K562 (cell line): ENCODE measurements around the gene BRWD1. TPM values are rescaled to one million over a fixed set of nuclear protein-coding genes. Genes with fewer than 3 reads are reported as not detected.

Experiments
- ATAC-seq: fragments of 200-7000 bp; cut with Tn5 transposase; 3 replicates; pipeline ENCODE4 v1.9.1; 2020; ENCODE audit warnings: moderate library complexity
- BruUV-seq: library from RNA; stranded (reverse); fragments of 400-500 nt; replicated peaks from 2 replicates; lab custom pipeline; 2021; lab: Mats Ljungman, UMichigan
- CTCF ChIA-PET: fragments of 300-600 bp; formaldehyde crosslinking; extraction: SDS; loops from one replicate; lab custom pipeline; 2021; ENCODE audit warnings: low intra/inter-chr PET ratio; lab: Yijun Ruan, JAX
- POLR2A ChIA-PET: fragments of 300-600, 350-650 bp; sonication (Branson Sonifier 250); formaldehyde crosslinking; extraction: SDS; loops from one replicate; lab custom pipeline; 2021; ENCODE audit warnings: antibody characterized with exemption, inconsistent platforms; lab: Yijun Ruan, JAX
- DNase-seq, 4 experiments: peaks; one replicate each; pipeline versions ENCODE4 v3.0.0 to v3.0.0-alpha.2; 2011 to 2018; ENCODE audit warnings: low spot score in 3 of 4, mixed read lengths in 3 of 4; ENCODE audit errors: extremely low read depth in 1 of 4
- FAIRE-seq: peaks from 2 replicates; lab custom pipeline; 2011; peaks lifted over from hg19 to GRCh38; lab: Jason Lieb, UNC
- H2AFZ ChIP-seq: 2 replicates; pipeline ENCODE4 v1.6.0; 2011; ENCODE audit warnings: low read depth, low read length, control low read depth, inconsistent platforms
- H3K27ac ChIP-seq: fragments of 200-600 bp; 3 replicates; pipeline ENCODE4 v1.8.0; 2011; ENCODE audit warnings: low read depth, mild to moderate bottlenecking, control low read depth, inconsistent platforms, low read length, moderate library complexity, mixed read lengths; ENCODE audit errors: extremely low read depth
- H3K27me3 ChIP-seq, 2 experiments: fragments of 300-600 bp in 1 of 2; 2 replicates in 1 of 2; 3 replicates in 1 of 2; pipeline versions ENCODE4 v1.6.0 to v1.8.0; 2011; ENCODE audit warnings: inconsistent platforms in 2 of 2, low read length in 2 of 2, mild to moderate bottlenecking in 1 of 2, mixed read lengths in 1 of 2, moderate library complexity in 1 of 2; ENCODE audit not compliant: control insufficient read depth in 2 of 2, insufficient read depth in 2 of 2
- H3K36me3 ChIP-seq: fragments of 300-600 bp; 3 replicates; pipeline ENCODE4 v1.8.0; 2011; ENCODE audit warnings: mild to moderate bottlenecking, low read length, inconsistent platforms; ENCODE audit not compliant: control insufficient read depth, insufficient read depth
- H3K4me1 ChIP-seq, 2 experiments: fragments of 200-600 bp in 1 of 2; replicated peaks in 1 of 2; 2 replicates in 1 of 2; 3 replicates in 1 of 2; pipeline versions ENCODE4 v1.5.1 to v1.8.0; 2011; ENCODE audit warnings: inconsistent platforms in 2 of 2, low read length in 2 of 2, mild to moderate bottlenecking in 1 of 2, mixed read lengths in 1 of 2, moderate library complexity in 1 of 2; ENCODE audit not compliant: control insufficient read depth in 2 of 2, insufficient read depth in 2 of 2
- H3K4me2 ChIP-seq: 2 replicates; pipeline ENCODE4 v1.6.1; 2011; ENCODE audit warnings: low read length, control low read depth, inconsistent platforms, mixed read lengths; ENCODE audit not compliant: insufficient read depth
- H3K4me3 ChIP-seq: fragments of 200-600 bp; sonication (generic), shearing (Covaris generic); 2 replicates; pipeline ENCODE4 v1.5.1; 2016; ENCODE audit warnings: control low read depth, inconsistent platforms
- H3K79me2 ChIP-seq: fragments of 200-600 bp; 3 replicates; pipeline ENCODE4 v1.8.0; 2011; ENCODE audit warnings: low read length, inconsistent platforms; ENCODE audit not compliant: control insufficient read depth, insufficient read depth
- H3K9ac ChIP-seq, 2 experiments: 2 replicates each; pipeline versions ENCODE4 v1.6.0 to v1.6.1; 2011; ENCODE audit warnings: low read depth in 2 of 2, low read length in 2 of 2, control low read depth in 1 of 2, inconsistent platforms in 1 of 2, mild to moderate bottlenecking in 1 of 2, mixed read lengths in 1 of 2; ENCODE audit not compliant: insufficient read depth in 1 of 2
- H3K9me1 ChIP-seq: one replicate; pipeline ENCODE4 v1.6.0; 2011; ENCODE audit warnings: inconsistent platforms, mild to moderate bottlenecking, low read length, moderate library complexity; ENCODE audit not compliant: control insufficient read depth, insufficient read depth
- H3K9me3 ChIP-seq: replicated peaks from 2 replicates; pipeline ENCODE4 v1.5.1; 2011; ENCODE audit warnings: low read depth, low read length, inconsistent platforms; ENCODE audit not compliant: control insufficient read depth, insufficient read depth
- H4K20me1 ChIP-seq: replicated peaks from 2 replicates; pipeline ENCODE4 v1.6.1; 2011; ENCODE audit warnings: low read length, inconsistent platforms, mixed read lengths; ENCODE audit not compliant: control insufficient read depth, insufficient read depth
- ARNT ChIP-seq, 2 experiments: fragments of 450-650 bp; IDR thresholded peaks; 2 replicates each; pipeline ENCODE4 v1.6.1; 2016; ENCODE audit warnings: mild to moderate bottlenecking in 1 of 2
- CCNT2 ChIP-seq: IDR thresholded peaks from 2 replicates; pipeline ENCODE4 v1.6.1; 2011; ENCODE audit warnings: borderline replicate concordance, low read depth, mild to moderate bottlenecking, moderate library complexity, mixed read lengths, low read length; ENCODE audit not compliant: insufficient read length; ENCODE audit errors: extremely low read depth
- GABPA ChIP-seq: fragments of 200-800 bp; sonication (Bioruptor generic); conservative IDR thresholded peaks from 2 replicates; pipeline ENCODE4 v1.6.1; 2016; ENCODE audit warnings: low read depth, missing genetic modification characterization, missing compliant biosample characterization
- GATA2 ChIP-seq: sonication (generic); formaldehyde crosslinking; IDR thresholded peaks from 2 replicates; pipeline ENCODE4 v1.4.0; 2020; ENCODE audit warnings: mild to moderate bottlenecking, missing genetic modification reagents
- GTF2E2 ChIP-seq: fragments of 200-800 bp; sonication (Bioruptor generic); IDR thresholded peaks from 2 replicates; pipeline ENCODE4 v1.6.1; 2016; ENCODE audit warnings: missing genetic modification characterization, missing compliant biosample characterization
- GTF2F1 ChIP-seq: IDR thresholded peaks from 2 replicates; pipeline ENCODE4 v1.6.1; 2011; ENCODE audit warnings: low read depth, low read length, improper control_type of control experiment
- KDM5B ChIP-seq: fragments of 200-600 bp; sonication (generic); IDR thresholded peaks from 2 replicates; pipeline ENCODE4 v1.6.1; 2012; ENCODE audit warnings: low read depth, mild to moderate bottlenecking, moderate library complexity, low read length, control low read depth, inconsistent platforms; ENCODE audit not compliant: insufficient replicate concordance
- KLF10 ChIP-seq: fragments of 250-450 bp; sonication (Bioruptor Pico); IDR thresholded peaks from 2 replicates; pipeline ENCODE4 v1.6.1; 2021; ENCODE audit warnings: matching md5 sums
- MEIS2 ChIP-seq: fragments of 450-650 bp; IDR thresholded peaks from 2 replicates; pipeline ENCODE4 v1.6.1; 2014; ENCODE audit warnings: mild to moderate bottlenecking; ENCODE audit not compliant: partially characterized antibody
- NCOA4 ChIP-seq: fragments of 450-650 bp; IDR thresholded peaks from 2 replicates; pipeline ENCODE4 v1.6.1; 2018; ENCODE audit warnings: mild to moderate bottlenecking; ENCODE audit not compliant: partially characterized antibody
- PML ChIP-seq: IDR thresholded peaks from 2 replicates; pipeline ENCODE4 v1.6.1; 2012; ENCODE audit warnings: low read length, inconsistent platforms
- WGBS: fragments of 100-300 bp; shearing (Covaris generic); methylation state at CpG from one replicate; pipeline ENCODE4 v1.1.6; 2016; ENCODE audit warnings: low coverage, mixed read lengths; ENCODE audit not compliant: insufficient coverage; ENCODE audit errors: missing lambda C conversion rate; 5-methylcytosine and 5-hydroxymethylcytosine counted together
- in situ Hi-C: fragments of 300-500 bp; cut with MboI; formaldehyde crosslinking; loops from 4 replicates; pipeline ENCODE4 v1.15.0; 2018; ENCODE audit warnings: inconsistent platforms, mixed read lengths
- intact Hi-C: fragments of 100-400 bp; cut with micrococcal nuclease; formaldehyde crosslinking; loops from 2 replicates; pipeline ENCODE4 v1.14.2; 2022
- polyA plus RNA-seq, 8 experiments: library from polyadenylated mRNA; depleted of rRNA in 4 of 8; stranded (reverse) in 5 of 8; unstranded in 3 of 8; fragments of >200 nt; fragmentation: Nextera tagmentation in 2 of 8; fragmentation: Illumina TruSeq in 1 of 8; extraction: Ambion mirVana in 2 of 8; extraction: Trizol in 1 of 8; gene quantifications; 2 replicates each; pipeline versions ENCODE4 v1.2.1 to v1.2.3, GENCODE V29; 2011 to 2014; ENCODE audit warnings: inconsistent platforms in 1 of 8, missing spikeins in 1 of 8
- total RNA-seq, 7 experiments: library from RNA; depleted of rRNA in 6 of 7; stranded (reverse); fragments of >200 nt in 6 of 7; fragmentation: Illumina TruSeq in 2 of 7; extraction: Trizol in 2 of 7; gene quantifications; 2 replicates each; pipeline versions ENCODE4 v1.2.1 to v1.2.3, GENCODE V29; 2011 to 2021; ENCODE audit warnings: low replicate concordance in 1 of 7
- TF ChIP-seq, protein P1 (sequence below): fragments of 450-650 bp; IDR thresholded peaks from 2 replicates; pipeline ENCODE4 v1.7.0; 2016; ENCODE audit warnings: borderline replicate concordance
- TF ChIP-seq, protein P2 (sequence below): fragments of 200-800 bp; sonication (Bioruptor generic); IDR thresholded peaks from 2 replicates; pipeline ENCODE4 v1.6.1; 2017; ENCODE audit warnings: missing genetic modification characterization, missing compliant biosample characterization

BRWD1 gene
- total and polyA plus RNA-seq, 9 of the 15 experiments (the other 6 are each of a cell fraction or from before 2014, with no cell fraction given) = 10.1 to 60.2 (median 34.1) TPM

DNA sequence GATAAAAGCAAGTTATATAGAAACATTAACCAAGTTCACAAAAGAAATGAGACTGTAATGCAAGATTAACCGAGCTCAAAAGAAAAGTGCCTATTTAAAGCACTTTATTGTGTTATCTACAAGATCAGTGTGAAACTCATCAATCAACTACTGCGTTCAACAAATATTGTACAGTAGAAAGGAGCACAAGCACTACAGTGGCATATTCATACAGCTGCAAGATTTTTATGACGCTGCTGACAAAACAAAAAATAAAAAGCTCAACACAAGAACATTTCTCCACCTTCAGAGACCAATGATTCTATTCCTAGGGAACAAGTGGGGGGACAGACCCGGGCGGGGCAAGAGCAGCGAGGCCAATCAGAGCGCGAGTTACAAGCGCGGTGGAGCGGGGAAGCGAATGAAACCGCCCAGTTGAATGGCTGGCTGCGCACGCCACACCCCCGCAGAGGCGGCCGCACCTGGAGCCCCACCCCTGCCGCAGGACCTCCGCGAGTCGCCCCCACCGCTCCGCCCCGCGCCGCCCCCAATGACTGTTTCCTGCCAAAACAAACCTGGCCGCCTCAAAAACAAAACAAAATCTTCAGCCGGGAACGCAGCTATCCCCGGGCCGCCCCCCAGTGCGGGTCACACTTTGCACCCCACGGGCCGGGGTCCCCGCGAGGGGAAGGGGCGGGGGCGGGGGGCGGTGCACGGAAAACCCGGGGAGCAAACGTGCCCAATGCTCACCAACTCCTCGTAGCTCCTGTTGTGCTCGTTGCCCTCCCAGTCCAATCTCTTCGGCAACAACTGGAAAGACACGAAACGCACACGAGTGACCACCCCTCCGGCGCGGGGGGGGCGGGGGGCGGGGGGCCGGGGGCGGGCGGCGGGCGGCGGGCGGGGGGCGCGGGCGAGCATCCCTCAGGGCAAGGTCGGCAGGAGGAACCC lies 1.1 kb downstream of the BRWD1 start:
- peaks cover 9% of the 10 kb centered on the region for H4K20me1 ChIP-seq
- H3K4me1 ChIP-seq = peaks cover 22 to 29% of the 10 kb centered on the region in 2 experiments
- H3K9me1 ChIP-seq = no peaks in the 10 kb centered on the region
- peak; percentile 80 for FAIRE-seq
- ChIA-PET POLR2A (interaction anchor here (0.7 to 7.1 kb wide), 12 partner anchors 11 to 128 kb away, joined by 3 to 73 read pairs (median 4); partner anchors contain the start of gene HMGN1), CTCF (interaction anchor here (1.7 kb wide), 1 partner anchor 76 kb away, joined by 14 read pairs; no protein-coding TSS in a partner anchor)
- intact Hi-C loops (loop anchor here (1.0 to 10.0 kb wide), 5 partner anchors 36 to 128 kb away; partner anchors contain the start of genes HMGN1 and PSMG1), in situ Hi-C loops (no loop called here)
- no TSS peak for BruUV-seq
- peak; percentile 86 for ATAC-seq
- H3K27me3 ChIP-seq = no peaks in the 10 kb centered on the region
- no peaks in the 10 kb centered on the region for H3K9me3 ChIP-seq
- peak; percentile 96 to 100 (median 100) for DNase-seq
- H3K9ac ChIP-seq = peak overlapping the region; percentile 95 to 98
- H3K36me3 ChIP-seq = peaks cover 40% of the 10 kb centered on the region
- under 1% methylated on average over 37 of the region's 65 CpGs for WGBS
- peak overlapping the region; percentile 99 for H3K4me2 ChIP-seq
- peak overlapping the region; percentile 62 for H3K4me3 ChIP-seq
- H2AFZ ChIP-seq = no peak overlapping the region
- H3K27ac ChIP-seq = peak overlapping the region; percentile 97; the same call in 2 of the 3 replicates
- H3K79me2 ChIP-seq = peaks cover 69% of the 10 kb centered on the region
- TF ChIP-seq, protein P1, sequence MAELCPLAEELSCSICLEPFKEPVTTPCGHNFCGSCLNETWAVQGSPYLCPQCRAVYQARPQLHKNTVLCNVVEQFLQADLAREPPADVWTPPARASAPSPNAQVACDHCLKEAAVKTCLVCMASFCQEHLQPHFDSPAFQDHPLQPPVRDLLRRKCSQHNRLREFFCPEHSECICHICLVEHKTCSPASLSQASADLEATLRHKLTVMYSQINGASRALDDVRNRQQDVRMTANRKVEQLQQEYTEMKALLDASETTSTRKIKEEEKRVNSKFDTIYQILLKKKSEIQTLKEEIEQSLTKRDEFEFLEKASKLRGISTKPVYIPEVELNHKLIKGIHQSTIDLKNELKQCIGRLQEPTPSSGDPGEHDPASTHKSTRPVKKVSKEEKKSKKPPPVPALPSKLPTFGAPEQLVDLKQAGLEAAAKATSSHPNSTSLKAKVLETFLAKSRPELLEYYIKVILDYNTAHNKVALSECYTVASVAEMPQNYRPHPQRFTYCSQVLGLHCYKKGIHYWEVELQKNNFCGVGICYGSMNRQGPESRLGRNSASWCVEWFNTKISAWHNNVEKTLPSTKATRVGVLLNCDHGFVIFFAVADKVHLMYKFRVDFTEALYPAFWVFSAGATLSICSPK = peak; percentile 85; the same call in 1 of the 2 replicates
- TF ChIP-seq GATA2 = peak; percentile 77
- TF ChIP-seq GTF2F1 = 0 out of 2 replicates have a peak, but pooled peaks have one; percentile 21
- 0 out of 4 replicates have a peak, but pooled peaks have one; percentile 24 to 33 for TF ChIP-seq ARNT (IDR thresholded peaks at IDR 0.05)
- TF ChIP-seq CCNT2 = peak; percentile 73
- no peak for TF ChIP-seq NCOA4
- TF ChIP-seq, protein P2, sequence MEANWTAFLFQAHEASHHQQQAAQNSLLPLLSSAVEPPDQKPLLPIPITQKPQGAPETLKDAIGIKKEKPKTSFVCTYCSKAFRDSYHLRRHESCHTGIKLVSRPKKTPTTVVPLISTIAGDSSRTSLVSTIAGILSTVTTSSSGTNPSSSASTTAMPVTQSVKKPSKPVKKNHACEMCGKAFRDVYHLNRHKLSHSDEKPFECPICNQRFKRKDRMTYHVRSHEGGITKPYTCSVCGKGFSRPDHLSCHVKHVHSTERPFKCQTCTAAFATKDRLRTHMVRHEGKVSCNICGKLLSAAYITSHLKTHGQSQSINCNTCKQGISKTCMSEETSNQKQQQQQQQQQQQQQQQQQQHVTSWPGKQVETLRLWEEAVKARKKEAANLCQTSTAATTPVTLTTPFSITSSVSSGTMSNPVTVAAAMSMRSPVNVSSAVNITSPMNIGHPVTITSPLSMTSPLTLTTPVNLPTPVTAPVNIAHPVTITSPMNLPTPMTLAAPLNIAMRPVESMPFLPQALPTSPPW (CRISPR knock-in tag) = peak; percentile 94
- TF ChIP-seq MEIS2 = peak; percentile 87
- TF ChIP-seq PML = peak; percentile 20; the same call in 1 of the 2 replicates
- no peak for TF ChIP-seq KDM5B
- peak; percentile 46; the same call in 1 of the 2 replicates for TF ChIP-seq GABPA
- TF ChIP-seq KLF10 = no peak
- TF ChIP-seq GTF2E2 (tag) = 0 out of 2 replicates have a peak, but pooled peaks have one; percentile 43
